WI38 (cell line): ENCODE results near the gene GAB2.

Experiments
- H3K4me3 ChIP-seq: 2 replicates; pipeline ENCODE4 v1.5.1; 2011; ENCODE audit warnings: low read depth, mild to moderate bottlenecking, control low read depth, low read length
- CTCF ChIP-seq: IDR thresholded peaks from 2 replicates; pipeline ENCODE4 v1.5.1; 2012; ENCODE audit warnings: low read depth, mild to moderate bottlenecking, control low read depth, low read length

Gene GAB2

GRCh38 chr11:78420255-78420764 is 2.7 kb upstream of the GAB2 start:
- peak; percentile 53 for TF ChIP-seq CTCF
- H3K4me3 ChIP-seq, result no peak overlapping the region

- peak overlapping the region; percentile 78 for H3K4me3 ChIP-seq
- no peak for TF ChIP-seq CTCF
Observed at GRCh38 chr11:78419327-78419726, 1.7 kb upstream of the GAB2 start.

GRCh38 chr11:78418584-78419211 is 1.1 kb upstream of the GAB2 start:
- peak overlapping the region; percentile 78 for H3K4me3 ChIP-seq
- TF ChIP-seq CTCF, result no peak

DNA sequence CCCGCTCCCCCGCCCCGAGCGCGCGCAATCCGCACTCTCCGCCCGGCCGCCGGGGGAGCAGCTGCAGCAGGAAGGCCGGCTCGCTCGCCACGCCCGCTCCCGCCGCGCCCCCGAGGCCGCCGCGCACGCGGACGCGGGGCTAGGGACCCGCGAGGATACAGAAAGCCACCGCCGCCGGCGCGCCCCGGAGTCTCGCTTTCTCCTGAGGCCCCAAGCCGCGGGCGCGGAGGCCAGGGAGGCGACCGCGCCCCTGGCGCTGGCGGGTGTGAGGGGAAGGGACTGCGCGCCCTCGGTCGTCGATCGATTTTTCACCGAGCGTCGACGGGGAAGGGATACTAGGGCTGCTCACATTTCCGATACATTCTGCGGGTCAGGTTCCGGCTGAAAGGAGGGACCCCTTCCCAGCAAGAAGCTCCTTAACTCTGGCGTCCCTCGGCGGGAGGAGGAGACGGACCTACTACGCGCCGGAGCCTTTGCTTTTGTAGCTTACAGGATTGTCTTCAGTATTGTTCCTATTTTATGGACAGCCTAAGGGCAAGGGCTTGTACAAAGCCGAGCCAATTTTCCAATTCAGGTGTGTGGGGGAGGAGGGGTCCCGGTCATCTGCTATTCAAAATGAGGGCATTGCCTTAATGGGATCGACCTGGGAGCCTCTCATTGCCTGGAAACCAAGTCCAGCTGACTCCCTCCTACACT is 416 bp upstream of the GAB2 start:
- no peak for TF ChIP-seq CTCF
- H3K4me3 ChIP-seq, result peak overlapping the region; percentile 78

DNA sequence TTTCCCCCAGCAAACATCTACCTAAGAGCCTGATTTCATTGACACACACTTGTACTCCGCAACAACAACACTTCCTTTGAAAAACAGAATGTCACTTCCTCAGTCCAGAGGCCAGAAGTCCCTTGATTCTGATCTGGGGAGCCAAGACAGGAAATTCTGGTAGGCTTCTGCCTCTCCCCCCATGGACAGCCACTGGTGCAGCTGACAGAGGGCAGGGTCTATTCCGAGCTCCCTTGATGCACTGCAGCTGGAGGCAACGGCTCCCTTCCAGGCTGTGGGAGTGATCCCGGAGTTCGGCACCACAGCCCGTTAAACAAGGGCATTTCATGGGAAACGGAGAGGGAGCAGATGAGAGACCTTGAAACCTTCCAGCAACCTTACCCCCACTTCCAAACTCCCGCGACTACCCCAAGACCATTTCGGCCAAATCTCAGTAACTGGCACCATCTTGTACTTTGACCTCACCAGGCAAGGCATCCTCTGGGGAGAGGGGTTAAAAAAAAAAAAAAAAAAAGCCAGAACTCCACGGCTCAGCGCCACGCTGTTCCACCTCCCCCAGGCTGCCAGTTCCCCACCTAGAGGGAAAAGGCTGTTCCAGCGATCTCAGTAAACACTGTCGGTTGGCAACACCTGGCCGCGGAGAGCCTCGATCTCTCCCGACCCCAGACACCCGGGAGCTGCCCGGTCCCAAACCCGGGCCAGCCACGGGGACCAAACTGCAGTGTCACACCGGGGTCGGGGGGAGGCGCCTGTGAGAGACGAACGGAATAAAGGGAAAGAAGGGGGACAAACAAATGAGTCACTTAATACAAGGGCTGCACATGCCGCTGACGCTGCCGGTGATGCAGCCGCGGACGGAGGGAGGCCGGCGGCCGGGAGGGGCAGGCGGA is 1.1 kb downstream of the GAB2 start:
- TF ChIP-seq CTCF, result peak; percentile 36
- H3K4me3 ChIP-seq, result peak overlapping the region; percentile 76

DNA sequence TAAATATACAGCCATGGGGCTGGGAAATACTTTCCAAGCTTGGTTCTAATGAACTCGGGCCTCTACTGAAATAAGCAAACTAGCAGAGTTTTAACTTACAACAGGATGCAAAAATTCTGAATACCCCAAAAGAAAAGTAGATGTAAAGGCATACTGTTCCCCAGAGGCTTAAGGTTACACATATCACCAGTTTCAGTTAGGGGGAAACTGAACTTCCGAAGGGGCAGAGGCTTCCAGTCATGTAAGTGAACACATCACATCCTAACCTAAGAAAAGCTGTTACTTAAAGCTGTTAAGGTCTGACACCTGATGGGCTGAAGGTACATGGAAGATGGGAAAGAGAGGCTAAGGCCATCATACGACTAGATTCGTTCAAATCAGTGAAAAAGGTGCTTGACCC is 2.3 kb downstream of the GAB2 start:
- TF ChIP-seq CTCF, result no peak
- H3K4me3 ChIP-seq, result no peak overlapping the region
